GM23338 (cell line): ENCODE data around the gene HSPA2. TPM values are rescaled to one million over a fixed set of nuclear protein-coding genes. Genes with fewer than 3 reads are reported as not detected.
"Not testable (repeated sequence)": the region's sequence is repeated elsewhere in the genome, so short reads cannot be mapped to it uniquely, and the experiment has no call there.

Experiments used
- ATAC-seq: fragments of 200-7000 bp; cut with Tn5 transposase; 3 replicates; pipeline ENCODE4 v1.9.1; 2020
- DNase-seq: peaks from one replicate; pipeline ENCODE4 v3.0.0-alpha.2; 2015; ENCODE audit warnings: low spot score
- H2AFZ ChIP-seq: fragments of 200-600 bp; sonication (generic); 2 replicates; pipeline ENCODE4 v1.8.0; 2016; ENCODE audit warnings: antibody characterized with exemption, mild to moderate bottlenecking, moderate library complexity
- H3F3A ChIP-seq: fragments of 200-600 bp; sonication (generic); replicated peaks from 2 replicates; pipeline ENCODE4 v1.8.0; 2017; ENCODE audit warnings: antibody characterized with exemption, mixed run types, low read depth
- H3K27ac ChIP-seq: fragments of 200-600 bp; sonication (generic); 2 replicates; pipeline ENCODE4 v1.6.1; 2016; ENCODE audit warnings: low read depth
- H3K27me3 ChIP-seq: fragments of 200-600 bp; sonication (generic); 2 replicates; pipeline ENCODE4 v1.8.0; 2016; ENCODE audit warnings: mild to moderate bottlenecking, mixed run types, moderate library complexity; ENCODE audit not compliant: insufficient read depth
- H3K36me3 ChIP-seq: fragments of 200-600 bp; sonication (generic); 2 replicates; pipeline ENCODE4 v1.8.0; 2016; ENCODE audit warnings: mild to moderate bottlenecking; ENCODE audit not compliant: insufficient read depth
- H3K4me1 ChIP-seq: fragments of 200-600 bp; sonication (generic); 2 replicates; pipeline ENCODE4 v1.8.0; 2016; ENCODE audit warnings: mild to moderate bottlenecking, moderate library complexity; ENCODE audit not compliant: insufficient read depth
- H3K4me2 ChIP-seq: fragments of 200-600 bp; sonication (generic); 2 replicates; pipeline ENCODE4 v1.7.1; 2017; ENCODE audit warnings: mixed run types
- H3K4me3 ChIP-seq: fragments of 200-600 bp; sonication (generic); 2 replicates; pipeline ENCODE4 v1.6.1; 2016; ENCODE audit warnings: mixed run types
- H3K79me2 ChIP-seq: fragments of 200-600 bp; sonication (generic); replicated peaks from 2 replicates; pipeline ENCODE4 v1.8.0; 2017; ENCODE audit warnings: mild to moderate bottlenecking; ENCODE audit not compliant: insufficient read depth
- H3K9me2 ChIP-seq: fragments of 200-600 bp; sonication (generic); 2 replicates; pipeline ENCODE4 v1.8.0; 2017; ENCODE audit not compliant: insufficient read depth
- H4K20me1 ChIP-seq: fragments of 200-600 bp; sonication (generic); replicated peaks from 2 replicates; pipeline ENCODE4 v1.8.0; 2017; ENCODE audit warnings: mild to moderate bottlenecking; ENCODE audit not compliant: insufficient read depth
- H3K27ac Mint-ChIP-seq: 2 replicates; pipeline ENCODE4 v1.8.0; 2020; ENCODE audit warnings: inconsistent platforms, mild to moderate bottlenecking, moderate library complexity, mixed read lengths
- H3K27me3 Mint-ChIP-seq: 3 replicates; pipeline ENCODE4 v1.8.0; 2022; ENCODE audit warnings: low read depth, mild to moderate bottlenecking, moderate library complexity, mixed read lengths, inconsistent platforms; ENCODE audit not compliant: insufficient read depth, poor library complexity
- H3K36me3 Mint-ChIP-seq: 3 replicates; pipeline ENCODE4 v1.8.0; 2021; ENCODE audit warnings: low read depth, mild to moderate bottlenecking, inconsistent platforms, moderate library complexity, mixed read lengths
- H3K4me1 Mint-ChIP-seq: 3 replicates; pipeline ENCODE4 v1.8.0; 2020; ENCODE audit warnings: mild to moderate bottlenecking, inconsistent platforms, mixed read lengths
- H3K4me3 Mint-ChIP-seq: 3 replicates; pipeline ENCODE4 v1.8.0; 2021; ENCODE audit warnings: moderate library complexity, mild to moderate bottlenecking, inconsistent platforms, mixed read lengths
- H3K9me3 Mint-ChIP-seq: 3 replicates; pipeline ENCODE4 v1.8.0; 2020; ENCODE audit warnings: moderate library complexity, mild to moderate bottlenecking, inconsistent platforms, mixed read lengths
- CREB1 ChIP-seq: fragments of 250-450 bp; sonication (Bioruptor Pico); IDR thresholded peaks from 2 replicates; pipeline ENCODE4 v1.5.0; 2020; ENCODE audit warnings: low read depth, mild to moderate bottlenecking, moderate library complexity
- ETS1 ChIP-seq: IDR thresholded peaks from 2 replicates; pipeline ENCODE4 v1.6.1; 2016; ENCODE audit warnings: antibody characterized with exemption
- EZH2 ChIP-seq: fragments of 200-600 bp; sonication (generic); IDR thresholded peaks from one replicate; pipeline ENCODE4 v1.8.0; 2017; ENCODE audit warnings: antibody characterized with exemption, mild to moderate bottlenecking, low read depth; ENCODE audit not compliant: unreplicated experiment
- EZH2phosphoT487 ChIP-seq: fragments of 200-600 bp; sonication (generic); IDR thresholded peaks from one replicate; pipeline ENCODE4 v1.8.1; 2018; ENCODE audit warnings: antibody characterized with exemption; ENCODE audit not compliant: unreplicated experiment
- JUNB ChIP-seq: IDR thresholded peaks from one replicate; pipeline ENCODE4 v1.6.1; 2016; ENCODE audit warnings: antibody characterized with exemption; ENCODE audit not compliant: unreplicated experiment
- NANOG ChIP-seq: IDR thresholded peaks from 2 replicates; pipeline ENCODE4 v1.6.1; 2016; ENCODE audit warnings: antibody characterized with exemption, borderline replicate concordance
- POLR2AphosphoS5 ChIP-seq: IDR thresholded peaks from 2 replicates; pipeline ENCODE4 v1.6.1; 2016; ENCODE audit warnings: antibody characterized with exemption, low read depth
- STAT1 ChIP-seq: IDR thresholded peaks from one replicate; pipeline ENCODE4 v1.6.1; 2016; ENCODE audit warnings: antibody characterized with exemption; ENCODE audit not compliant: unreplicated experiment
- ZNF114 ChIP-seq: fragments of 250-450 bp; sonication (Bioruptor Pico); IDR thresholded peaks from 2 replicates; pipeline ENCODE4 v1.5.0; 2020; ENCODE audit warnings: mild to moderate bottlenecking, moderate library complexity
- ZNF331 ChIP-seq: fragments of 250-450 bp; sonication (Bioruptor Pico); IDR thresholded peaks from 2 replicates; pipeline ENCODE4 v1.5.0; 2020; ENCODE audit warnings: low read depth, mild to moderate bottlenecking, moderate library complexity
- polyA plus RNA-seq: library from polyadenylated mRNA; unstranded; fragments of >200 nt; fragmentation: Nextera tagmentation; extraction: Ambion mirVana; gene quantifications from 2 replicates; pipeline ENCODE4 v1.2.1, GENCODE V29; 2016
- total RNA-seq: library from RNA; depleted of rRNA; stranded (reverse); fragments of >200 nt; shearing (Covaris generic); gene quantifications from 2 replicates; pipeline ENCODE4 v1.2.3, GENCODE V29; 2014
- TF ChIP-seq, protein P1 (sequence below), 2 experiments: fragments of 200-600 bp in 1 of 2; sonication (generic) in 1 of 2; conservative IDR thresholded peaks; 2 replicates each; pipeline versions ENCODE4 v1.5.1 to v1.6.1; 2016 to 2017; ENCODE audit warnings: antibody characterized with exemption in 2 of 2, low read depth in 2 of 2, mild to moderate bottlenecking in 2 of 2, moderate library complexity in 1 of 2
- TF ChIP-seq, protein P2 (sequence below): IDR thresholded peaks from one replicate; pipeline ENCODE4 v1.6.1; 2018; ENCODE audit warnings: antibody characterized with exemption; ENCODE audit not compliant: unreplicated experiment

Gene HSPA2
- total and polyA plus RNA-seq, 2 experiments from 2014 or later = 88.5 to 130 TPM

DNA sequence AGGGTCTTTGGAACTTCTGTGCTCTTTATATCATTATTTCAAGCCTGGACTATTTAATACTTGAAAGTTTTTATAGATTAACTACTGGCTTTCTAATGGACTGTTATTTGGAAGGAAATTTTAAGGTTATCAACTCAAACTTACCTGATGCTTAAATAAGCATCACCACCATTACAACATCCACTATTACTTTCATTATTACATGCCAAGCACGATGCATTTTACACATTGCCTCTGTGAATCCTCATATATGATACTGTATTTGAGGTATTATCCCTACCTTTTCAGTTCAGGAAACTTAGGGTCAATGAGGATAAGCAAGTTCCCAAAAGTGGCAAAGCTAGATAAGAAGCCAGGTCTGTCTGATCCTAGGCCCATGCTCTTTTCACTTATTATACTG, 23.6 kb upstream of the HSPA2 start:
- H3K4me3 Mint-ChIP-seq = no peak overlapping the region
- no peaks in the 10 kb centered on the region for H3K9me2 ChIP-seq
- no peak overlapping the region for H3K27ac ChIP-seq
- no peak overlapping the region for H3K4me3 ChIP-seq
- H3K4me2 ChIP-seq = no peak overlapping the region
- DNase-seq (no peak), ATAC-seq (no peak)
- no peaks in the 10 kb centered on the region for H3K27me3 ChIP-seq
- no peaks in the 10 kb centered on the region; the same call in 2 of the 3 replicates for H3K4me1 Mint-ChIP-seq
- H4K20me1 ChIP-seq = peaks cover 32% of the 10 kb centered on the region
- peaks cover 90% of the 10 kb centered on the region for H3K79me2 ChIP-seq
- H2AFZ ChIP-seq = no peak overlapping the region
- H3F3A ChIP-seq = no peaks in the 10 kb centered on the region
- no peak for TF ChIP-seq STAT1
- TF ChIP-seq NANOG = no peak
- TF ChIP-seq ETS1 = no peak
- no peak for TF ChIP-seq ZNF114 (CRISPR knock-in tag)
- H3K9me3 Mint-ChIP-seq = no peaks in the 10 kb centered on the region; the same call in 2 of the 3 replicates
- no peak overlapping the region for H3K27ac Mint-ChIP-seq
- no peaks in the 10 kb centered on the region for H3K4me1 ChIP-seq
- H3K36me3 Mint-ChIP-seq = no peaks in the 10 kb centered on the region; the same call in 2 of the 3 replicates
- H3K27me3 Mint-ChIP-seq = no peaks in the 10 kb centered on the region
- no peaks in the 10 kb centered on the region for H3K36me3 ChIP-seq

- H3K36me3 ChIP-seq, H3K36me3 Mint-ChIP-seq, H3K4me3 Mint-ChIP-seq, H3K4me2 ChIP-seq, ATAC-seq, DNase-seq, H3K27me3 ChIP-seq, H3F3A ChIP-seq, H3K4me1 ChIP-seq, H2AFZ ChIP-seq, H3K27ac ChIP-seq, H3K27ac Mint-ChIP-seq, H3K4me1 Mint-ChIP-seq, H3K4me3 ChIP-seq, H3K9me2 ChIP-seq, H3K9me3 Mint-ChIP-seq, H3K27me3 Mint-ChIP-seq: not testable (repeated sequence)
- Histone ChIP-seq H4K20me1 (peaks cover 32% of the 10 kb centered on the region), H3K79me2 (peaks cover 89% of the 10 kb centered on the region)
Measured at GRCh38 chr14:64517667-64518066, 22.9 kb upstream of the HSPA2 start.

DNA sequence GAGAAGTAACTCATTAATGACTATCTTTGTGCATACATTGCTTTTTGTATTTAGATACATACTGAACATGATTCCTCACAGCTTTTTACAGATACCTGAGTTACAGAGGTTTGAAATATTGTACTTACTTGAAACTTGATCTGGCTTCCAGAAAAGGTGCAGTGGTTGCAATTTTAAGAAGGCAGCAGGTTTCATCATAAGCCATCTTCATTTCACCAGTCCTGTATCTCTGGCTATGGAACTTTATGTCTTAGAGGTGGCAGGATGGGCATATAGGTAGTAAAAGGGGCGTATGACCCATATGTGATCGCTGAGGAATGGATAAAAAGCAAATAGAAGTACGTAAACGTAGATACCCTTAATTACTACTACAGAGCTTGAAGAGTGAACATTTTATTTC, 22.3 kb upstream of the HSPA2 start:
- Mint-ChIP-seq H3K9me3 (no peaks in the 10 kb centered on the region; the same call in 2 of the 3 replicates), H3K27ac (no peak overlapping the region)
- peaks cover 89% of the 10 kb centered on the region for H3K79me2 ChIP-seq
- TF ChIP-seq NANOG (no peak), CREB1 (CRISPR knock-in tag) (no peak), JUNB (no peak), POLR2AphosphoS5 (no peak), EZH2phosphoT487 (no peak), ZNF114 (CRISPR knock-in tag) (no peak), STAT1 (no peak), EZH2 (no peak), ETS1 (no peak), ZNF331 (no peak)
- TF ChIP-seq, protein P1, sequence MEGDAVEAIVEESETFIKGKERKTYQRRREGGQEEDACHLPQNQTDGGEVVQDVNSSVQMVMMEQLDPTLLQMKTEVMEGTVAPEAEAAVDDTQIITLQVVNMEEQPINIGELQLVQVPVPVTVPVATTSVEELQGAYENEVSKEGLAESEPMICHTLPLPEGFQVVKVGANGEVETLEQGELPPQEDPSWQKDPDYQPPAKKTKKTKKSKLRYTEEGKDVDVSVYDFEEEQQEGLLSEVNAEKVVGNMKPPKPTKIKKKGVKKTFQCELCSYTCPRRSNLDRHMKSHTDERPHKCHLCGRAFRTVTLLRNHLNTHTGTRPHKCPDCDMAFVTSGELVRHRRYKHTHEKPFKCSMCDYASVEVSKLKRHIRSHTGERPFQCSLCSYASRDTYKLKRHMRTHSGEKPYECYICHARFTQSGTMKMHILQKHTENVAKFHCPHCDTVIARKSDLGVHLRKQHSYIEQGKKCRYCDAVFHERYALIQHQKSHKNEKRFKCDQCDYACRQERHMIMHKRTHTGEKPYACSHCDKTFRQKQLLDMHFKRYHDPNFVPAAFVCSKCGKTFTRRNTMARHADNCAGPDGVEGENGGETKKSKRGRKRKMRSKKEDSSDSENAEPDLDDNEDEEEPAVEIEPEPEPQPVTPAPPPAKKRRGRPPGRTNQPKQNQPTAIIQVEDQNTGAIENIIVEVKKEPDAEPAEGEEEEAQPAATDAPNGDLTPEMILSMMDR (conservative IDR thresholded peaks at IDR 0.05; ENCODE audit: low read depth in 2 of 2) = no peak
- TF ChIP-seq, protein P2, sequence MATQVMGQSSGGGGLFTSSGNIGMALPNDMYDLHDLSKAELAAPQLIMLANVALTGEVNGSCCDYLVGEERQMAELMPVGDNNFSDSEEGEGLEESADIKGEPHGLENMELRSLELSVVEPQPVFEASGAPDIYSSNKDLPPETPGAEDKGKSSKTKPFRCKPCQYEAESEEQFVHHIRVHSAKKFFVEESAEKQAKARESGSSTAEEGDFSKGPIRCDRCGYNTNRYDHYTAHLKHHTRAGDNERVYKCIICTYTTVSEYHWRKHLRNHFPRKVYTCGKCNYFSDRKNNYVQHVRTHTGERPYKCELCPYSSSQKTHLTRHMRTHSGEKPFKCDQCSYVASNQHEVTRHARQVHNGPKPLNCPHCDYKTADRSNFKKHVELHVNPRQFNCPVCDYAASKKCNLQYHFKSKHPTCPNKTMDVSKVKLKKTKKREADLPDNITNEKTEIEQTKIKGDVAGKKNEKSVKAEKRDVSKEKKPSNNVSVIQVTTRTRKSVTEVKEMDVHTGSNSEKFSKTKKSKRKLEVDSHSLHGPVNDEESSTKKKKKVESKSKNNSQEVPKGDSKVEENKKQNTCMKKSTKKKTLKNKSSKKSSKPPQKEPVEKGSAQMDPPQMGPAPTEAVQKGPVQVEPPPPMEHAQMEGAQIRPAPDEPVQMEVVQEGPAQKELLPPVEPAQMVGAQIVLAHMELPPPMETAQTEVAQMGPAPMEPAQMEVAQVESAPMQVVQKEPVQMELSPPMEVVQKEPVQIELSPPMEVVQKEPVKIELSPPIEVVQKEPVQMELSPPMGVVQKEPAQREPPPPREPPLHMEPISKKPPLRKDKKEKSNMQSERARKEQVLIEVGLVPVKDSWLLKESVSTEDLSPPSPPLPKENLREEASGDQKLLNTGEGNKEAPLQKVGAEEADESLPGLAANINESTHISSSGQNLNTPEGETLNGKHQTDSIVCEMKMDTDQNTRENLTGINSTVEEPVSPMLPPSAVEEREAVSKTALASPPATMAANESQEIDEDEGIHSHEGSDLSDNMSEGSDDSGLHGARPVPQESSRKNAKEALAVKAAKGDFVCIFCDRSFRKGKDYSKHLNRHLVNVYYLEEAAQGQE = no peak

More for the DNA sequence above, 22.3 kb upstream of the HSPA2 start:
- H3K4me2 ChIP-seq = no peak overlapping the region
- H3K27me3 ChIP-seq = no peaks in the 10 kb centered on the region
- no peaks in the 10 kb centered on the region for H3K9me2 ChIP-seq
- Mint-ChIP-seq H3K4me1 (no peaks in the 10 kb centered on the region; the same call in 2 of the 3 replicates), H3K4me3 (no peak overlapping the region), H3K36me3 (no peaks in the 10 kb centered on the region; the same call in 2 of the 3 replicates), H3K27me3 (no peaks in the 10 kb centered on the region)
- no peak overlapping the region for H2AFZ ChIP-seq
- H3K27ac ChIP-seq = no peak overlapping the region
- no peak for ATAC-seq
- no peak overlapping the region for H3K4me3 ChIP-seq
- H3K4me1 ChIP-seq = no peaks in the 10 kb centered on the region
- H4K20me1 ChIP-seq = peaks cover 29% of the 10 kb centered on the region
- no peaks in the 10 kb centered on the region for H3F3A ChIP-seq
- no peaks in the 10 kb centered on the region for H3K36me3 ChIP-seq
- DNase-seq = no peak
